ENCODE data around the gene DHCR24. TPM values are rescaled to one million over a fixed set of nuclear protein-coding genes. Genes with fewer than 3 reads are reported as not detected.

Gene DHCR24
- total and polyA plus RNA-seq, 2 of the 13 experiments (the other 11 are each of a cell fraction or from before 2014, with no cell fraction given), result 374 to 448 TPM

GRCh38 chr1:54886724-54887664, at the start of gene DHCR24 (continued):
- no peak for TF ChIP-seq ZSCAN12 (CRISPR knock-in tag; IDR thresholded peaks at IDR 0.05)
- TF ChIP-seq JUND (CRISPR knock-in tag; IDR thresholded peaks at IDR 0.05), result no peak
- peak; percentile 93 for TF ChIP-seq ARID4A (CRISPR knock-in tag; IDR thresholded peaks at IDR 0.05; ENCODE audit: borderline replicate concordance)
- TF ChIP-seq ZNF138 (CRISPR knock-in tag; IDR thresholded peaks at IDR 0.05; ENCODE audit: low read depth), result peak; percentile 22; the same call in 1 of the 2 replicates
- TF ChIP-seq, protein P1, sequence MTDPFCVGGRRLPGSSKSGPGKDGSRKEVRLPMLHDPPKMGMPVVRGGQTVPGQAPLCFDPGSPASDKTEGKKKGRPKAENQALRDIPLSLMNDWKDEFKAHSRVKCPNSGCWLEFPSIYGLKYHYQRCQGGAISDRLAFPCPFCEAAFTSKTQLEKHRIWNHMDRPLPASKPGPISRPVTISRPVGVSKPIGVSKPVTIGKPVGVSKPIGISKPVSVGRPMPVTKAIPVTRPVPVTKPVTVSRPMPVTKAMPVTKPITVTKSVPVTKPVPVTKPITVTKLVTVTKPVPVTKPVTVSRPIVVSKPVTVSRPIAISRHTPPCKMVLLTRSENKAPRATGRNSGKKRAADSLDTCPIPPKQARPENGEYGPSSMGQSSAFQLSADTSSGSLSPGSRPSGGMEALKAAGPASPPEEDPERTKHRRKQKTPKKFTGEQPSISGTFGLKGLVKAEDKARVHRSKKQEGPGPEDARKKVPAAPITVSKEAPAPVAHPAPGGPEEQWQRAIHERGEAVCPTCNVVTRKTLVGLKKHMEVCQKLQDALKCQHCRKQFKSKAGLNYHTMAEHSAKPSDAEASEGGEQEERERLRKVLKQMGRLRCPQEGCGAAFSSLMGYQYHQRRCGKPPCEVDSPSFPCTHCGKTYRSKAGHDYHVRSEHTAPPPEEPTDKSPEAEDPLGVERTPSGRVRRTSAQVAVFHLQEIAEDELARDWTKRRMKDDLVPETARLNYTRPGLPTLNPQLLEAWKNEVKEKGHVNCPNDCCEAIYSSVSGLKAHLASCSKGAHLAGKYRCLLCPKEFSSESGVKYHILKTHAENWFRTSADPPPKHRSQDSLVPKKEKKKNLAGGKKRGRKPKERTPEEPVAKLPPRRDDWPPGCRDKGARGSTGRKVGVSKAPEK (CRISPR knock-in tag; IDR thresholded peaks at IDR 0.05; ENCODE audit: borderline replicate concordance), result no peak
- 0 out of 2 replicates have a peak, but pooled peaks have one; percentile 39 for TF ChIP-seq DPF2 (CRISPR knock-in tag; IDR thresholded peaks at IDR 0.05; ENCODE audit: borderline replicate concordance, low read depth)
- TF ChIP-seq EZH2 (conservative IDR thresholded peaks at IDR 0.05; ENCODE audit: low read depth, low read length), result no peak
- TF ChIP-seq ZNF430 (CRISPR knock-in tag; IDR thresholded peaks at IDR 0.05), result peak; percentile 96
- TF ChIP-seq ZNF33A (CRISPR knock-in tag; IDR thresholded peaks at IDR 0.05; ENCODE audit: borderline replicate concordance), result peak; percentile 95
- TF ChIP-seq ZNF235 (CRISPR knock-in tag; IDR thresholded peaks at IDR 0.05; ENCODE audit: borderline replicate concordance), result peak; percentile 64; the same call in 1 of the 2 replicates
- no peak for TF ChIP-seq ZNF468 (CRISPR knock-in tag; IDR thresholded peaks at IDR 0.05)
- TF ChIP-seq, protein P2, sequence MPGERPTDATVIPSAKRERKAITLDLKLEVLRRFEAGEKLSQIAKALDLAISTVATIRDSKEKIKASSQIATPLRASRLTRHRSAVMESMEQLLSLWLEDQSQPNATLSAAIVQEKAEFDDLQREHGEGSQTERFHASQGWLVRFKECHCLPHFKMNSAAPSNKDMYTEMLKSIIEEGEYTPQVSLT (CRISPR knock-in tag; IDR thresholded peaks at IDR 0.05; ENCODE audit: borderline replicate concordance, low read depth), result no peak; the same call in 1 of the 2 replicates
- TF ChIP-seq ZEB1 (IDR thresholded peaks at IDR 0.05; ENCODE audit: insufficient replicate concordance, low read depth), result no peak
- TF ChIP-seq ZNF781 (CRISPR knock-in tag; IDR thresholded peaks at IDR 0.05; ENCODE audit: borderline replicate concordance, not compliant biosample characterization), result peak; percentile 7
- no peak; the same call in 1 of the 2 replicates for TF ChIP-seq AHR (CRISPR knock-in tag; IDR thresholded peaks at IDR 0.05)
- no peak for TF ChIP-seq PAWR (CRISPR knock-in tag; IDR thresholded peaks at IDR 0.05; ENCODE audit: borderline replicate concordance)
- peak; percentile 73 for TF ChIP-seq PHF8 (CRISPR knock-in tag; IDR thresholded peaks at IDR 0.05)
- TF ChIP-seq RARA (CRISPR knock-in tag; IDR thresholded peaks at IDR 0.05), result peak; percentile 38
- no peak for TF ChIP-seq HOXA7 (CRISPR knock-in tag; IDR thresholded peaks at IDR 0.05)

All from HepG2 (cell line).